Measurements from ENCODE around the gene ERGIC1. TPM values are rescaled to one million over a fixed set of nuclear protein-coding genes. Genes with fewer than 3 reads are reported as not detected.

Gene ERGIC1
- total and polyA plus RNA-seq, 10 of the 15 experiments (the other 5 are each of a cell fraction or from before 2014, with no cell fraction given), result 8.8 to 104 (median 76.3) TPM

DNA sequence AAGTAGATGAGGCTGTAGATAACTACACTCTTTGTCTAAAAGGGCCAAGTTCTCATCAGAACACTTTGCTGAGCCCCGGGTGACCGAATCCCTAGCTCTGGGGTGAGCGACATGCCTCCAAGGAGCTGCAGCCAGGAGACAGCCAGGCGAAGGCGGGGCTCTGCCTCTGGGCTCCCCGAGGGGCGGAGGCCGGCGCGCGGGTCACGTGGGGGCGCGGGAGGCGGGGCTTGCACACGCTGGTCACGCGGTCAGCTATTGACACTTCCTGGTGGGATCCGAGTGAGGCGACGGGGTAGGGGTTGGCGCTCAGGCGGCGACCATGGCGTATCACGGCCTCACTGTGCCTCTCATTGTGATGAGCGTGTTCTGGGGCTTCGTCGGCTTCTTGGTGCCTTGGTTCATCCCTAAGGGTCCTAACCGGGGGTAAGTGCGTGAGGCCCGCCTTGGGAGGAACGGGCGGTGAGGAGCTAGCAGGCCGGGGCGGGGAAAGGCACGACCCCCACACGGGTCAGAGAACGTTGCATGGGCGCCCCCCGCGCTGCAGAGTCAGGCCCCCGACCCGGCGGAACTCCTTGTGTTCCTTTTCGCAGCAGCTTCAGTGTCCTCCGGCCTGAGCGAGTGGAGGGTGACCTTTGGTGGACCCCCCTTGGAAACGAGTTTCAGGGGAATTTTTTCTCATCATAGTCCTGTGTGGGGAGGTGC, 149.6 kb downstream of the ERGIC1 start, which contains the start of gene ATP6V0E1 (continued):
- TF ChIP-seq HDAC2 (IDR thresholded peaks at IDR 0.05) (no peak), ZNF622 (IDR thresholded peaks at IDR 0.05) (no peak), EZH2 (IDR thresholded peaks at IDR 0.05; ENCODE audit: borderline replicate concordance, control insufficient read depth, low read depth, low read length) (no peak), RB1 (IDR thresholded peaks at IDR 0.05; ENCODE audit: borderline replicate concordance) (0 out of 2 replicates have a peak, but pooled peaks have one; percentile 65), SRF (IDR thresholded peaks at IDR 0.05; ENCODE audit: low read depth in 2 of 2, low read length in 2 of 2) (no peak), GATAD2B (conservative IDR thresholded peaks at IDR 0.05; ENCODE audit: low read depth) (peak; percentile 77), NFYB (IDR thresholded peaks at IDR 0.05; ENCODE audit: insufficient read depth, low read depth, low read length) (no peak), JUND (IDR thresholded peaks at IDR 0.05; ENCODE audit: low read depth, low read length) (no peak), ZNF217 (IDR thresholded peaks at IDR 0.05) (no peak), NFYA (IDR thresholded peaks at IDR 0.05; ENCODE audit: borderline replicate concordance, low read depth, low read length) (no peak), STAT1 (conservative IDR thresholded peaks at IDR 0.05) (no peak), TBL1XR1 (IDR thresholded peaks at IDR 0.05; ENCODE audit: low read depth, low read length) (no peak), BHLHE40 (IDR thresholded peaks at IDR 0.05; ENCODE audit: borderline replicate concordance in 1 of 2, low read depth in 2 of 2, low read length in 1 of 2) (peak; percentile 51 to 86; a peak in 2 of 4 replicates), TARDBP (IDR thresholded peaks at IDR 0.05; ENCODE audit: borderline replicate concordance) (no peak), RBBP5 (conservative IDR thresholded peaks at IDR 0.05) (no peak), SP1 (IDR thresholded peaks at IDR 0.05; ENCODE audit: low read depth, low read length) (no peak), MTA3 (IDR thresholded peaks at IDR 0.05; ENCODE audit: borderline replicate concordance, low read length) (no peak), WRNIP1 (IDR thresholded peaks at IDR 0.05; ENCODE audit: borderline replicate concordance, low read depth, low read length) (no peak)
- TF ChIP-seq, protein P1, sequence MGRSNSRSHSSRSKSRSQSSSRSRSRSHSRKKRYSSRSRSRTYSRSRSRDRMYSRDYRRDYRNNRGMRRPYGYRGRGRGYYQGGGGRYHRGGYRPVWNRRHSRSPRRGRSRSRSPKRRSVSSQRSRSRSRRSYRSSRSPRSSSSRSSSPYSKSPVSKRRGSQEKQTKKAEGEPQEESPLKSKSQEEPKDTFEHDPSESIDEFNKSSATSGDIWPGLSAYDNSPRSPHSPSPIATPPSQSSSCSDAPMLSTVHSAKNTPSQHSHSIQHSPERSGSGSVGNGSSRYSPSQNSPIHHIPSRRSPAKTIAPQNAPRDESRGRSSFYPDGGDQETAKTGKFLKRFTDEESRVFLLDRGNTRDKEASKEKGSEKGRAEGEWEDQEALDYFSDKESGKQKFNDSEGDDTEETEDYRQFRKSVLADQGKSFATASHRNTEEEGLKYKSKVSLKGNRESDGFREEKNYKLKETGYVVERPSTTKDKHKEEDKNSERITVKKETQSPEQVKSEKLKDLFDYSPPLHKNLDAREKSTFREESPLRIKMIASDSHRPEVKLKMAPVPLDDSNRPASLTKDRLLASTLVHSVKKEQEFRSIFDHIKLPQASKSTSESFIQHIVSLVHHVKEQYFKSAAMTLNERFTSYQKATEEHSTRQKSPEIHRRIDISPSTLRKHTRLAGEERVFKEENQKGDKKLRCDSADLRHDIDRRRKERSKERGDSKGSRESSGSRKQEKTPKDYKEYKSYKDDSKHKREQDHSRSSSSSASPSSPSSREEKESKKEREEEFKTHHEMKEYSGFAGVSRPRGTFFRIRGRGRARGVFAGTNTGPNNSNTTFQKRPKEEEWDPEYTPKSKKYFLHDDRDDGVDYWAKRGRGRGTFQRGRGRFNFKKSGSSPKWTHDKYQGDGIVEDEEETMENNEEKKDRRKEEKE (IDR thresholded peaks at IDR 0.05), result no peak
- TF ChIP-seq, protein P2, sequence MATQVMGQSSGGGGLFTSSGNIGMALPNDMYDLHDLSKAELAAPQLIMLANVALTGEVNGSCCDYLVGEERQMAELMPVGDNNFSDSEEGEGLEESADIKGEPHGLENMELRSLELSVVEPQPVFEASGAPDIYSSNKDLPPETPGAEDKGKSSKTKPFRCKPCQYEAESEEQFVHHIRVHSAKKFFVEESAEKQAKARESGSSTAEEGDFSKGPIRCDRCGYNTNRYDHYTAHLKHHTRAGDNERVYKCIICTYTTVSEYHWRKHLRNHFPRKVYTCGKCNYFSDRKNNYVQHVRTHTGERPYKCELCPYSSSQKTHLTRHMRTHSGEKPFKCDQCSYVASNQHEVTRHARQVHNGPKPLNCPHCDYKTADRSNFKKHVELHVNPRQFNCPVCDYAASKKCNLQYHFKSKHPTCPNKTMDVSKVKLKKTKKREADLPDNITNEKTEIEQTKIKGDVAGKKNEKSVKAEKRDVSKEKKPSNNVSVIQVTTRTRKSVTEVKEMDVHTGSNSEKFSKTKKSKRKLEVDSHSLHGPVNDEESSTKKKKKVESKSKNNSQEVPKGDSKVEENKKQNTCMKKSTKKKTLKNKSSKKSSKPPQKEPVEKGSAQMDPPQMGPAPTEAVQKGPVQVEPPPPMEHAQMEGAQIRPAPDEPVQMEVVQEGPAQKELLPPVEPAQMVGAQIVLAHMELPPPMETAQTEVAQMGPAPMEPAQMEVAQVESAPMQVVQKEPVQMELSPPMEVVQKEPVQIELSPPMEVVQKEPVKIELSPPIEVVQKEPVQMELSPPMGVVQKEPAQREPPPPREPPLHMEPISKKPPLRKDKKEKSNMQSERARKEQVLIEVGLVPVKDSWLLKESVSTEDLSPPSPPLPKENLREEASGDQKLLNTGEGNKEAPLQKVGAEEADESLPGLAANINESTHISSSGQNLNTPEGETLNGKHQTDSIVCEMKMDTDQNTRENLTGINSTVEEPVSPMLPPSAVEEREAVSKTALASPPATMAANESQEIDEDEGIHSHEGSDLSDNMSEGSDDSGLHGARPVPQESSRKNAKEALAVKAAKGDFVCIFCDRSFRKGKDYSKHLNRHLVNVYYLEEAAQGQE (IDR thresholded peaks at IDR 0.05; ENCODE audit: low read depth, low read length), result no peak
- TF ChIP-seq, protein P3, sequence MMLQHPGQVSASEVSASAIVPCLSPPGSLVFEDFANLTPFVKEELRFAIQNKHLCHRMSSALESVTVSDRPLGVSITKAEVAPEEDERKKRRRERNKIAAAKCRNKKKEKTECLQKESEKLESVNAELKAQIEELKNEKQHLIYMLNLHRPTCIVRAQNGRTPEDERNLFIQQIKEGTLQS (IDR thresholded peaks at IDR 0.05; ENCODE audit: borderline replicate concordance, extremely low read depth, low read depth, low read length), result peak; percentile 95
- TF ChIP-seq, protein P4, sequence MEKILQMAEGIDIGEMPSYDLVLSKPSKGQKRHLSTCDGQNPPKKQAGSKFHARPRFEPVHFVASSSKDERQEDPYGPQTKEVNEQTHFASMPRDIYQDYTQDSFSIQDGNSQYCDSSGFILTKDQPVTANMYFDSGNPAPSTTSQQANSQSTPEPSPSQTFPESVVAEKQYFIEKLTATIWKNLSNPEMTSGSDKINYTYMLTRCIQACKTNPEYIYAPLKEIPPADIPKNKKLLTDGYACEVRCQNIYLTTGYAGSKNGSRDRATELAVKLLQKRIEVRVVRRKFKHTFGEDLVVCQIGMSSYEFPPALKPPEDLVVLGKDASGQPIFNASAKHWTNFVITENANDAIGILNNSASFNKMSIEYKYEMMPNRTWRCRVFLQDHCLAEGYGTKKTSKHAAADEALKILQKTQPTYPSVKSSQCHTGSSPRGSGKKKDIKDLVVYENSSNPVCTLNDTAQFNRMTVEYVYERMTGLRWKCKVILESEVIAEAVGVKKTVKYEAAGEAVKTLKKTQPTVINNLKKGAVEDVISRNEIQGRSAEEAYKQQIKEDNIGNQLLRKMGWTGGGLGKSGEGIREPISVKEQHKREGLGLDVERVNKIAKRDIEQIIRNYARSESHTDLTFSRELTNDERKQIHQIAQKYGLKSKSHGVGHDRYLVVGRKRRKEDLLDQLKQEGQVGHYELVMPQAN (conservative IDR thresholded peaks at IDR 0.05), result peak; percentile 90
